Neural progenitor cell (in vitro differentiated cells): ENCODE results near the gene SLC25A51. TPM values are rescaled to one million over a fixed set of nuclear protein-coding genes. Genes with fewer than 3 reads are reported as not detected.

Experiments used
- DNase-seq: peaks from one replicate; pipeline ENCODE4 v3.0.0-alpha.2; 2016; ENCODE audit warnings: low spot score
- H2AFZ ChIP-seq: fragments of 200-600 bp; sonication (generic); replicated peaks from 2 replicates; pipeline ENCODE4 v1.6.1; 2016; ENCODE audit warnings: antibody characterized with exemption
- H3F3A ChIP-seq: fragments of 200-600 bp; sonication (generic); 2 replicates; pipeline ENCODE4 v1.6.1; 2016; ENCODE audit warnings: antibody characterized with exemption, low read depth
- H3K27ac ChIP-seq: fragments of 200-600 bp; sonication (generic); 2 replicates; pipeline ENCODE4 v1.5.1; 2016; ENCODE audit warnings: mild to moderate bottlenecking
- H3K27me3 ChIP-seq: fragments of 200-600 bp; sonication (generic); 2 replicates; pipeline ENCODE4 v1.6.1; 2016; ENCODE audit warnings: mild to moderate bottlenecking, moderate library complexity
- H3K36me3 ChIP-seq: fragments of 200-600 bp; sonication (generic); 2 replicates; pipeline ENCODE4 v1.5.1; 2016
- H3K4me1 ChIP-seq: fragments of 200-600 bp; sonication (generic); 2 replicates; pipeline ENCODE4 v1.6.1; 2016; ENCODE audit warnings: mixed run types
- H3K4me2 ChIP-seq: fragments of 200-600 bp; sonication (generic); 2 replicates; pipeline ENCODE4 v1.6.1; 2016
- H3K4me3 ChIP-seq: fragments of 200-600 bp; sonication (generic); 2 replicates; pipeline ENCODE4 v1.5.1; 2016
- H3K79me2 ChIP-seq: fragments of 200-600 bp; sonication (generic); 2 replicates; pipeline ENCODE4 v1.6.1; 2016; ENCODE audit warnings: low read depth
- H3K9ac ChIP-seq: fragments of 200-600 bp; sonication (generic); 2 replicates; pipeline ENCODE4 v1.6.1; 2016
- H3K9me3 ChIP-seq: fragments of 200-600 bp; sonication (generic); 2 replicates; pipeline ENCODE4 v1.5.1; 2016; ENCODE audit warnings: low read depth
- H4K20me1 ChIP-seq: fragments of 200-600 bp; sonication (generic); 2 replicates; pipeline ENCODE4 v1.6.1; 2016; ENCODE audit warnings: low read depth
- H3K27ac Mint-ChIP-seq: 3 replicates; pipeline ENCODE4 v1.8.0; 2021; ENCODE audit warnings: mixed read lengths
- H3K27me3 Mint-ChIP-seq: 2 replicates; pipeline ENCODE4 v1.8.0; 2022; ENCODE audit warnings: low read depth, mild to moderate bottlenecking, inconsistent platforms, moderate library complexity, mixed read lengths; ENCODE audit not compliant: insufficient read depth
- H3K36me3 Mint-ChIP-seq: 3 replicates; pipeline ENCODE4 v1.8.0; 2021; ENCODE audit warnings: mixed read lengths
- H3K4me1 Mint-ChIP-seq: 3 replicates; pipeline ENCODE4 v1.8.0; 2021; ENCODE audit warnings: mixed read lengths
- H3K4me3 Mint-ChIP-seq: 3 replicates; pipeline ENCODE4 v1.8.0; 2021; ENCODE audit warnings: mild to moderate bottlenecking, moderate library complexity, mixed read lengths
- H3K9me3 Mint-ChIP-seq: 3 replicates; pipeline ENCODE4 v1.8.0; 2020; ENCODE audit warnings: mixed read lengths
- CTCF ChIP-seq: fragments of 200-600 bp; sonication (generic); IDR thresholded peaks from 2 replicates; pipeline ENCODE4 v1.5.1; 2017; ENCODE audit warnings: antibody characterized with exemption, mild to moderate bottlenecking
- EZH2 ChIP-seq: fragments of 200-600 bp; sonication (generic); IDR thresholded peaks from 2 replicates; pipeline ENCODE4 v1.6.1; 2017; ENCODE audit warnings: antibody characterized with exemption, mild to moderate bottlenecking, moderate library complexity
- EZH2phosphoT487 ChIP-seq: fragments of 200-600 bp; sonication (generic); IDR thresholded peaks from 2 replicates; pipeline ENCODE4 v1.6.1; 2017; ENCODE audit warnings: antibody characterized with exemption
- total RNA-seq: library from RNA; depleted of rRNA; stranded (reverse); fragments of >200 nt; gene quantifications from 2 replicates; pipeline ENCODE4 v1.2.3, GENCODE V29; 2015; ENCODE audit warnings: low replicate concordance

Gene SLC25A51
- total RNA-seq, 1 donor from 2014 or later = 24.6 TPM

DNA sequence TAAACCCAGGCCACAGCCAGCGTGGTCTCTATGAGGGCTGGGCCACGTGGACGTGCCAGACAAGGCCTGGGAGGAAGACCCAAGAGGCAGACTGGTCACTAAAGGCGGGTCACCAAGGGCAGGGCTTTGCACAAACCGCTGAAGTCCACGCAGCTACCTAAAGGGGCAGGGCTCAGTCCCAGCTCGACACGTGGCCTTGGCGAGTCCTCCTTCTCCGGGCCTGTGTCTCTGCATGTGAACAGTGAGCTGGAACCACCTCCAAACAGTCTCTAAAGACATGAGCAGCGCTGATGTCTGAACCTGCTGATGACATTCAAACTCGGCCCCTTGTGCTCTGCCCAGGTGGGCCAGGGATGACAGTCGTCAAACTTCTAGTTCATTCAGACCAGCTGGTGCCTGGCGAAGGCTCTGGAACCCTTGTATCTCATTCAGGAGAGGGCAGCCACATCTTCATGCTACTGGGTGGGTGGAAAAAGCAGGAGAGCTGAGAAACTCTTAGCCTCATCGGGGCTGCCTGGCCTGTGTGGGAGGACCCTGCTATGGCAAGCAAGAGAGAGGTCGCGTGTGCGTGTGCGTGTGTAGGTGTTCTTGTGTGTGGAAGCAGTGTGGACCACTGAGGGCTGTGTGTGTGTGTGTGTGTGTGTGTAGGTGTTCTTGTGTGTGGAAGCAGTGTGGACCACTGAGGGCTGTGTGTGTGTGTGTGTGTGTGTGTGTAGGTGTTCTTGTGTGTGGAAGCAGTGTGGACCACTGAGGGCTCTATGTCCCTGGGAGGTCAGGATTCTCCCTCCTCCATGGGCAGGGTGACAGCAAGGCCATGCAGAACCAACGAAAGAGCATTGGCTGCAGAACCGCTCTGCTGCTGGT lies 14.1 kb upstream of the SLC25A51 start:
- peaks cover 2% of the 10 kb centered on the region for H3K27me3 Mint-ChIP-seq
- H3K4me3 Mint-ChIP-seq = no peak overlapping the region
- no peaks in the 10 kb centered on the region for H3K79me2 ChIP-seq
- no peaks in the 10 kb centered on the region for H4K20me1 ChIP-seq
- no peak overlapping the region for H3K27ac ChIP-seq
- no peaks in the 10 kb centered on the region for H3K36me3 ChIP-seq
- peaks cover 3% of the 10 kb centered on the region for H3K36me3 Mint-ChIP-seq
- no peaks in the 10 kb centered on the region for H3K27me3 ChIP-seq
- peak overlapping the region; percentile 92 for H3K27ac Mint-ChIP-seq
- H3K4me1 Mint-ChIP-seq = peaks cover 41% of the 10 kb centered on the region
- H3F3A ChIP-seq = peaks cover 5% of the 10 kb centered on the region
- TF ChIP-seq EZH2phosphoT487 = no peak
- no peak for TF ChIP-seq EZH2
- no peak for TF ChIP-seq CTCF
- H2AFZ ChIP-seq = no peak overlapping the region
- no peak overlapping the region for H3K4me3 ChIP-seq
- H3K9me3 ChIP-seq = no peaks in the 10 kb centered on the region
- DNase-seq = no peak
- peaks cover 36% of the 10 kb centered on the region for H3K4me1 ChIP-seq
- H3K9ac ChIP-seq = no peak overlapping the region
- H3K4me2 ChIP-seq = no peak overlapping the region
- H3K9me3 Mint-ChIP-seq = no peaks in the 10 kb centered on the region

GRCh38 chr9:37917313-37917731 lies 13.4 kb upstream of the SLC25A51 start:
- no peaks in the 10 kb centered on the region for H3K36me3 ChIP-seq
- no peaks in the 10 kb centered on the region for H3K9me3 ChIP-seq
- no peak overlapping the region for H3K9ac ChIP-seq
- TF ChIP-seq EZH2phosphoT487 (no peak), EZH2 (no peak), CTCF (no peak)
- no peaks in the 10 kb centered on the region for H3K27me3 ChIP-seq
- H4K20me1 ChIP-seq = no peaks in the 10 kb centered on the region
- no peak overlapping the region for H3K4me2 ChIP-seq
- H3K79me2 ChIP-seq = no peaks in the 10 kb centered on the region
- Mint-ChIP-seq H3K27ac (peak overlapping the region; percentile 92), H3K9me3 (no peaks in the 10 kb centered on the region), H3K36me3 (peaks cover 3% of the 10 kb centered on the region), H3K4me1 (peaks cover 36% of the 10 kb centered on the region), H3K4me3 (peak overlapping the region; percentile 35), H3K27me3 (peaks cover 2% of the 10 kb centered on the region)
- no peak overlapping the region for H3K27ac ChIP-seq
- H3F3A ChIP-seq = peaks cover 5% of the 10 kb centered on the region
- no peak overlapping the region for H3K4me3 ChIP-seq
- H3K4me1 ChIP-seq = peaks cover 31% of the 10 kb centered on the region
- no peak for DNase-seq
- no peak overlapping the region for H2AFZ ChIP-seq

GRCh38 chr9:37916471-37917312 lies 12.8 kb upstream of the SLC25A51 start:
- DNase-seq = no peak
- Histone ChIP-seq H4K20me1 (no peaks in the 10 kb centered on the region), H3K27me3 (no peaks in the 10 kb centered on the region), H3F3A (peaks cover 5% of the 10 kb centered on the region), H3K9me3 (no peaks in the 10 kb centered on the region), H2AFZ (no peak overlapping the region), H3K79me2 (no peaks in the 10 kb centered on the region), H3K4me3 (no peak overlapping the region), H3K4me2 (no peak overlapping the region), H3K27ac (no peak overlapping the region), H3K4me1 (peaks cover 29% of the 10 kb centered on the region), H3K36me3 (no peaks in the 10 kb centered on the region), H3K9ac (no peak overlapping the region)
- peak overlapping the region; percentile 17 for H3K27ac Mint-ChIP-seq
- no peaks in the 10 kb centered on the region for H3K9me3 Mint-ChIP-seq
- peaks cover 2% of the 10 kb centered on the region for H3K27me3 Mint-ChIP-seq
- H3K4me1 Mint-ChIP-seq = peaks cover 30% of the 10 kb centered on the region
- TF ChIP-seq CTCF (no peak), EZH2 (no peak), EZH2phosphoT487 (no peak)
- H3K4me3 Mint-ChIP-seq = no peak overlapping the region
- H3K36me3 Mint-ChIP-seq = peaks cover 3% of the 10 kb centered on the region
